SKM-1 treated with dmso at 0.1 percent for 144 hours (cell line): ENCODE measurements around the gene RHBG.

Experiments used
- DNase-seq: peaks from one replicate; lab custom pipeline; 2025; ENCODE audit not compliant: unreplicated experiment; lab: John Stamatoyannopoulos, UW

The RHBG gene

DNA sequence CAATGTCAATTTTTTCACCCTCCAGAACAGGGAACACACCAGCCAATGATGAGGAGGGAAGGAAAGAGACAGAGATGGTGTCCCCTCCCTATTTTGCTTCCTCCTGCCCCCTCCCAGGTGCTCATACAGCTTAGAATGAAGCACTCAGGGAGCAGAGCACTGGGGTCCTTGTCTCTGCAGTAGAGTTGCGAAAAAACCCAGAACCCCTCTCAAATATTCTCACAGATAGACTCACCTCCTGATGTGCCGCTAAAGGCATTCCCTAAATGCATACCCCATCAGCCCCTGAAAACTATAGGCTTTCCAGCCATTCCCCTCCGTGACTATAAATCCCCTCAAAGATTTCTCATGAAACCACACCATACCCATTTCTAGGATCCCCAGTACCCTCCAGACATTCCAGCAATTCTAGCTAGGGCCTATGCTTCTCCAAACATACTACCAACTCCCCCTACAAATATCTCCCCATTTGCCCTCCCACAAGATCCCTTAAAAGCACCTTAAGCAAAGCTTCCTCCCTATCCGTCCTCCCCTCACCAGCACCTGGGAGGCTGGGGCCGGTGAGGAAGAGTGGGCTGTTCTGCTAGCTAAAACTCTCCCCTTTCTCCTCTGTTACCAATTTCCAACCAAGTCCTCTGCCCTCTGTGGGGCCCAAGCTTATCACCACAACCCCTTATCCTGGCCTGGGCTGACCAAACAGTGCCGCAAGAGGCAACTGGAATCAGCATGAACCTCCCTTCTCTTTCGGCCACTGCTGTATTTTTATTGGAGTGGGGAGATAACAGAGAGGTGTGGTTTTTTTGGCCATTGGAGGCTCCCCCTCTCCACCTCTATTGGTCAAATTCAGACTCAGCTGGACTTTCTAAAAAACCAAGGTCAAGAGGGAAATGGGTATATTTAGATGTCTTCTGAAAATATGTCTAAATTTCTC is 54.7 kb downstream of the RHBG start:
- DNase-seq, result no peak

DNA sequence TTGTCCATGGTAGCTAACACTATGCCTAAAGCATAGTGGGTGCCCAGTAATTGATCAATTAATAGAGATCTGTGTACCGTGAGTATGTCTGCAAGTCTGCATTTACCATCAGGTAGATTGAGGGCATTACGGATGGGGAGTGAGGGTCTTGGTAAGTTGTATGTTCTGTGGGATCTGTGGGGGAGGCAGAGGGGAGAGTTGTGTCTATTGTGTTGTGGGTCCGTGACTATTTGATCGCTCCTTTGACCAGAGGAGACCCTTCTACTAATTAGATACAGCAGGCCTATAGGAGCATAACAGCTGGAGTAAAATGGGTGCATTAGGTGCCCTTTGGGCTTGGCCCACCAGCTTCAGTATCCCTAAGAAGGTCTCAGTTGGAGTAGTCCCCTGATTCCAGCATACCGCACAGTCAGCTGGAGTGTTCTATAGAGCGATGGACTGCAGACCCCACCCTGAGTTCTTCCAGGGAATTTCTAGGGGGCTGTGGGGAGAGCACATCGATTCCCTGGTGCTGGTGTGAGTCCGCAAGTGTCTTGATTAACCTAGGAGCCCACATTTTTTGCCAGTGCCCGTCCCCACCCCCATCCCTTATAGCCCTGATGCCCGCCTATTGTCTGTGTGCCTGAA is 55.9 kb downstream of the RHBG start:
- DNase-seq, result no peak

GRCh38 chr1:156425943-156426342 is 56.9 kb downstream of the RHBG start:
- DNase-seq, result no peak

DNA sequence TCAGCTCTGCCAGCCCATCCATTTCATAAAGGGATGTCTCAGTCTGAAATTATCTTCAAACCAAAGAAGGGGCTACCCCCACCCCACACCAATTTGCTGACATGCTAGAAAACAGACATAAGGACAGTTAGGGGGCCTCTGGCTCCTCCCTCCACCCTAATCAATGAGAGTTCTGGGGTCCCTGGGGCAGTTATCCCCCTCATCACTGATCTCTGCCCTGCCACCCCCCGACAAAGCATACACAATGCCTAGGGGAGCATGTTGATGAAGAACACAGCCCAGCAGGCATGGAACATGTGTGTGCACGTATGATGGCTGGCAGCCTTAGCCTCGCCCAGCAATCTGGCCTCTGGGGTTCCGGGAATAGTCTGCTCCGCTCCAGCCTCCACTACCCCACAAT is 58.9 kb downstream of the RHBG start:
- no peak for DNase-seq

DNA sequence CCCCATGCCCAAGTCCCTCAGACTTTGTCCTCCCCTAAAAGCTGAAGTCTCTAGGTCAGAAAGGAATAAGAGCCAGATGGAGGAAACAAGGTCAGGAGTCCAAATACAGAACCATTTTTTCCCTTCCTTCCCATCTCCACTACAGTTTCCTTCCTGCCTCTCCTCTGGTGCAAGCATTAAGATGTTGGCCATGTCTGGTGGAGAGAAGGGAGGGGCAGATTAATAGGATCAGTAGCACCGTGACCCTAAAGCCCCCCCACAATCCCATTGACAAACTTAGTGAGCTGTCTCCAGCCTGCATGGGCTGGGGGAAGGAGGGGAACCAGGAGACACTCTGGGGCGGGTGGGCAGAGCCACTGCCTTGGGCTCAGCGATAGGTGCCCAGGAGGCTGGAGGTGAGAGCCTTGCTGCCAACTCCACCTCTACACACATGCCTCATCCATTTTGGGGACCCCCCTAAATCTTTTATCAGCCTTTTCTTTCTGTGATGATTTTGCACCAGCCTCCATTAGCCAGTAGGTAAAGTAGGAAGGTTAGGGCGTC is 59.8 kb downstream of the RHBG start:
- DNase-seq, result no peak

- DNase-seq, result no peak
Measured at GRCh38 chr1:156429313-156430060, 60.5 kb downstream of the RHBG start.

- DNase-seq, result no peak
Measured at GRCh38 chr1:156430303-156430702, 61.3 kb downstream of the RHBG start.

DNA sequence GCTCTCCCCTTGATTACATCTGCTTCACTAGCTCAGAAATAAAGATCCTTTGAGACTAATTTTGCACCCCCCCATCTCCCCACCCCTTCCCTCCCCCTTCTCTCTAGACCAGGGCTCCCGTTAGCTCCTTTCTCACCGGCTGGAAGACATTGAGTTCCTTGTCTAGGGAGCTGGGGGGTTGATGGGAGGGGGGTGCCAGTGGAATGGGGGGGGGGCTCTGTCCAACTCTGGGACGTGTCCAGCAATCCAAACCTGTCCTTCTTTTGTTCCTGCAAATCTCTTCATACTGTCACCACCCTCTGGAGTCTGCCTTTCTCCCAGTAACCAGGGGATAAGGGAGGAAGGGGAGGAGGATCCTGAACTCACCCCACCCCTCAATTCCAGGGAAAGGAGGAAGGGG is 61.9 kb downstream of the RHBG start:
- no peak for DNase-seq

DNA sequence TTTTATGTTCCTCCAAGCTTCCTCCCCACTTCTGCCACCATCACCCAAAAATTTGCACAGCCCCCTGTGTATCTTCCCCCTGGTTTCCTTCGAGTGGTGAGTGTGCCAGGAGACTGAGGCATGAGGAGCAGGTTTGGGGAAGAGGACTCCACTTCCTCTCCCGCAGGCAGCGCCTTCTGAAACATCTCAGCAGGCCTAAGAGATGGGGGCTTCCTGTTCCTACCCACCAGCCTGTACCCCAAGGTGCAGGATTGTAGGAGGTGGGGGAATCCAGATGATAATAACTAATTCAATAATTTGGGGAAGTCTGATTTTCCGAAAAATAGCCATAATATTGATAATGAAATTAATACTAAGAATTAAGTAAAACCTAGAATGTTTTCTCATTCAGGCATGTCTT is 62.4 kb downstream of the RHBG start:
- DNase-seq, result no peak

- DNase-seq, result no peak
Measured at GRCh38 chr1:156431769-156432668, 63.0 kb downstream of the RHBG start.

DNA sequence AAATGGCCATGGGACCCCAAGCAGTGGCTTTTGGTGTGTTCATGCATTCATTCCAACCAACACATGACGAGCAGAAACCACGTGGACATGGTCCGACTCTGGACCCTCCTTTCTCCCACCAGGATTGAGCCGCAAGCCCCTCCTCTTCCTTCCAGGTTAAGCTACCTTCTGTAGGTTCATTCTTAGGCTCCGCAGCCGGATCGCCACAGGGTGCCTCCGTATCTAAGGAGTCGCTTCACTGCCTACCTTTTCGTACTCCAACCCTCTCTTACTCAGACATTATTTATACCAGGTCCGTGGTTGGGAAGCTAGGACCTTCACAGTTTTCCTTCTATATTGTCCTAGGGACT is 63.6 kb downstream of the RHBG start:
- DNase-seq, result no peak

GRCh38 chr1:156433032-156433431 is 64.0 kb downstream of the RHBG start:
- no peak for DNase-seq

DNA sequence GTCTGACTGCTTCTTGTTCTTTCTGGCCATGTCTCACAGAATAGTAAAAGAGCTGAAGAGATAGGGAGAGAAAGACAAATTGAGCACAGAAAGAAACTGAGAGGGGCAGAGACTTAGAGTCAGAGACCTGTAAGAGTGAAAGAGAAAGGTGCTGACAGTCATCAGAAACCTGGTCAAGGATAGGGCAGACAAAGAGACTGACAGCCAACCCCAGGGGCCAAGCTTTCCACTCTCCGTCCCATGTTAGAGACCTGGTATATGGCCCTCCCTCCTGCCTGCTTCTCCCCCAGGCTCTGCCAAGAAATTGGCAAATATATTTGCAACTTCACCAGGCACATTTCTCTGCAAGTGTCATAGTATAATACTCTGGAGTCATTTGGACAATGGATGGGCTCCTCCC is 64.6 kb downstream of the RHBG start:
- DNase-seq, result no peak
